Tibial nerve (tissue), 4 donors: Measurements from ENCODE around the gene NCAPD3. TPM values are rescaled to one million over a fixed set of nuclear protein-coding genes. Genes with fewer than 3 reads are reported as not detected.
"Not testable (repeated sequence)": the region's sequence is repeated elsewhere in the genome, so short reads cannot be mapped to it uniquely, and the experiment has no call there.

Experiments
- DNase-seq, 2 donors: peaks; one replicate each; pipeline ENCODE4 v3.0.0-alpha.2; 2019; ENCODE audit warnings: low spot score in 2 of 2
- H3K27ac ChIP-seq, 4 donors: fragments of 200-600 bp; sonication (generic) in 3 of 4; one replicate each; pipeline ENCODE4 v1.5.1; 2017 to 2019; ENCODE audit warnings: mild to moderate bottlenecking in 1 of 4
- H3K27me3 ChIP-seq, 2 donors: fragments of 200-600 bp; sonication (generic) in 1 of 2; one replicate each; pipeline versions ENCODE4 v1.5.1 to v1.6.0; 2017 to 2019
- H3K36me3 ChIP-seq, 3 donors: fragments of 200-600 bp; sonication (generic); one replicate each; pipeline ENCODE4 v1.5.1; 2018 to 2019
- H3K4me1 ChIP-seq, 4 donors: fragments of 200-600 bp; sonication (generic) in 3 of 4; one replicate each; pipeline ENCODE4 v1.5.1; 2017 to 2019
- H3K4me3 ChIP-seq, 4 donors: fragments of 200-600 bp; sonication (generic) in 3 of 4; one replicate each; pipeline ENCODE4 v1.5.1; 2017 to 2019; ENCODE audit warnings: mild to moderate bottlenecking in 1 of 4, moderate library complexity in 1 of 4
- H3K9me3 ChIP-seq, 4 donors: fragments of 200-600 bp; sonication (generic) in 3 of 4; one replicate each; pipeline ENCODE4 v1.5.1; 2017 to 2019
- CTCF ChIP-seq, 5 experiments: fragments of 200-600 bp in 3 of 5; fragments of 450-650 bp in 2 of 5; sonication (generic) in 3 of 5; IDR thresholded peaks; one replicate each; pipeline ENCODE4 v1.5.1; 2016 to 2019; ENCODE audit warnings: antibody characterized with exemption in 5 of 5, mild to moderate bottlenecking in 3 of 5, moderate library complexity in 2 of 5
- EP300 ChIP-seq, 2 donors: sonication (generic); formaldehyde crosslinking; IDR thresholded peaks; one replicate each; pipeline ENCODE4 v1.6.1; 2017; ENCODE audit warnings: antibody characterized with exemption in 2 of 2, mild to moderate bottlenecking in 1 of 2
- POLR2A ChIP-seq, 2 donors: fragments of 450-650 bp; IDR thresholded peaks; one replicate each; pipeline ENCODE4 v1.6.1; 2017; ENCODE audit warnings: antibody characterized with exemption in 2 of 2, mild to moderate bottlenecking in 2 of 2, moderate library complexity in 2 of 2
- WGBS, 2 donors: methylation state at CpG; one replicate each; pipeline ENCODE4 v1.1.5; 2018; 5-methylcytosine and 5-hydroxymethylcytosine counted together
- total RNA-seq, 4 donors: library from RNA; depleted of rRNA; stranded (reverse); fragments of >200 nt; gene quantifications; one replicate each; pipeline ENCODE4 v1.1.0, GENCODE V29; 2016

NCAPD3 gene
- total RNA-seq, 4 donors from 2014 or later = 8.2 to 14.7 (median 10.3) TPM

GRCh38 chr11:134260503-134260902, 36.7 kb upstream of the NCAPD3 start:
- no peaks in the 10 kb centered on the region for H3K27me3 ChIP-seq
- no peak for DNase-seq
- TF ChIP-seq CTCF (IDR thresholded peaks at IDR 0.05) (no peak), POLR2A (IDR thresholded peaks at IDR 0.05) (no peak), EP300 (IDR thresholded peaks at IDR 0.05) (no peak)
- H3K4me3 ChIP-seq = no peak overlapping the region
- H3K4me1 ChIP-seq = peaks cover 0 to 8% (median 0%) of the 10 kb centered on the region in 4 donors
- no peaks in the 10 kb centered on the region for H3K9me3 ChIP-seq
- H3K27ac ChIP-seq = no peak overlapping the region
- H3K36me3 ChIP-seq = peaks cover 0 to 89% (median 5%) of the 10 kb centered on the region in 3 donors

GRCh38 chr11:134258577-134258976, 34.8 kb upstream of the NCAPD3 start:
- H3K4me1 ChIP-seq = peaks cover 0 to 23% (median 8%) of the 10 kb centered on the region in 4 donors
- no peak overlapping the region for H3K27ac ChIP-seq
- H3K27me3 ChIP-seq = no peaks in the 10 kb centered on the region
- peaks cover 0 to 74% (median 5%) of the 10 kb centered on the region in 3 donors for H3K36me3 ChIP-seq
- TF ChIP-seq CTCF (IDR thresholded peaks at IDR 0.05) = no peak
- TF ChIP-seq POLR2A (IDR thresholded peaks at IDR 0.05) = no peak
- no peak for TF ChIP-seq EP300 (IDR thresholded peaks at IDR 0.05)
- DNase-seq = no peak
- no peaks in the 10 kb centered on the region for H3K9me3 ChIP-seq
- WGBS, 2 donors = 86 to 87% methylated on average over 4 of the region's 4 CpGs
- no peak overlapping the region for H3K4me3 ChIP-seq

- TF ChIP-seq POLR2A (IDR thresholded peaks at IDR 0.05) (no peak), CTCF (IDR thresholded peaks at IDR 0.05) (no peak), EP300 (IDR thresholded peaks at IDR 0.05) (no peak)
- DNase-seq = no peak
- Histone ChIP-seq H3K27ac (no peak overlapping the region), H3K4me1 (peaks cover 0 to 28% (median 13%) of the 10 kb centered on the region in 4 donors), H3K9me3 (no peaks in the 10 kb centered on the region), H3K4me3 (no peak overlapping the region), H3K36me3 (peaks cover 0 to 59% (median 5%) of the 10 kb centered on the region in 3 donors), H3K27me3 (no peaks in the 10 kb centered on the region)
- WGBS, 2 donors = 87 to 94% methylated on average over 11 of the region's 11 CpGs
Observed at GRCh38 chr11:134257101-134257500, 33.3 kb upstream of the NCAPD3 start.

GRCh38 chr11:134255184-134255561, 31.4 kb upstream of the NCAPD3 start:
- H3K27me3 ChIP-seq, H3K4me3 ChIP-seq, DNase-seq, H3K9me3 ChIP-seq, H3K27ac ChIP-seq: not testable (repeated sequence)
- H3K4me1 ChIP-seq = peaks cover 0 to 36% (median 18%) of the 10 kb centered on the region in 4 donors
- 92% methylated on average over 5 of the region's 5 CpGs for WGBS, 2 donors
- H3K36me3 ChIP-seq = peaks cover 0 to 52% (median 7%) of the 10 kb centered on the region in 3 donors

GRCh38 chr11:134254433-134255183, 30.8 kb upstream of the NCAPD3 start:
- H3K4me3 ChIP-seq = peak overlapping the region in 3 of 4 donors; percentile 59 to 87 (median 84)
- H3K9me3 ChIP-seq = no peaks in the 10 kb centered on the region
- 61 to 64% methylated on average over 3 of the region's 3 CpGs for WGBS, 2 donors
- H3K27ac ChIP-seq = peak overlapping the region in 1 of 4 donors; percentile 83
- no peak for TF ChIP-seq POLR2A (IDR thresholded peaks at IDR 0.05)
- TF ChIP-seq CTCF (IDR thresholded peaks at IDR 0.05) = no peak
- TF ChIP-seq EP300 (IDR thresholded peaks at IDR 0.05) = no peak
- H3K27me3 ChIP-seq = no peaks in the 10 kb centered on the region
- peaks cover 0 to 36% (median 18%) of the 10 kb centered on the region in 4 donors for H3K4me1 ChIP-seq
- DNase-seq = no peak
- peaks cover 0 to 52% (median 11%) of the 10 kb centered on the region in 3 donors for H3K36me3 ChIP-seq
